Measurements from ENCODE around the gene RANBP10. TPM values are rescaled to one million over a fixed set of nuclear protein-coding genes. Genes with fewer than 3 reads are reported as not detected.

RANBP10 gene
- total and polyA plus RNA-seq, 2 experiments from 2014 or later = 9.0 to 13.6 TPM

GRCh38 chr16:67766291-67766690, 40.1 kb downstream of the RANBP10 start:
- ATAC-seq (peak; percentile 24; the same call in 2 of the 3 replicates), DNase-seq (ENCODE audit: low spot score) (no peak)
- Mint-ChIP-seq H3K4me1 (no peaks in the 10 kb centered on the region), H3K4me3 (no peak overlapping the region), H3K9me3 (no peaks in the 10 kb centered on the region), H3K36me3 (ENCODE audit: low read depth) (peaks cover 4% of the 10 kb centered on the region; the same call in 1 of the 3 replicates), H3K27ac (no peak overlapping the region), H3K27me3 (ENCODE audit: insufficient read depth, low read depth, poor library complexity) (no peaks in the 10 kb centered on the region)
- no peaks in the 10 kb centered on the region for H3K79me2 ChIP-seq (replicated peaks; ENCODE audit: insufficient read depth)
- H3K4me3 ChIP-seq = no peak overlapping the region
- no peaks in the 10 kb centered on the region for H3K9me2 ChIP-seq (ENCODE audit: insufficient read depth)
- H2AFZ ChIP-seq = no peak overlapping the region
- H3F3A ChIP-seq (replicated peaks; ENCODE audit: low read depth) = no peaks in the 10 kb centered on the region
- TF ChIP-seq EZH2phosphoT487 (IDR thresholded peaks at IDR 0.05; ENCODE audit: unreplicated experiment) (no peak), STAT1 (IDR thresholded peaks at IDR 0.05; ENCODE audit: unreplicated experiment) (no peak)
- 0 out of 2 replicates have a peak, but pooled peaks cover 4% of the 10 kb centered on the region for H3K36me3 ChIP-seq (ENCODE audit: insufficient read depth)
- H3K4me2 ChIP-seq = no peak overlapping the region
- no peaks in the 10 kb centered on the region for H4K20me1 ChIP-seq (replicated peaks; ENCODE audit: insufficient read depth)
- H3K4me1 ChIP-seq (ENCODE audit: insufficient read depth) = no peaks in the 10 kb centered on the region
- no peak overlapping the region for H3K27ac ChIP-seq (ENCODE audit: low read depth)
- H3K27me3 ChIP-seq (ENCODE audit: insufficient read depth) = no peaks in the 10 kb centered on the region

DNA sequence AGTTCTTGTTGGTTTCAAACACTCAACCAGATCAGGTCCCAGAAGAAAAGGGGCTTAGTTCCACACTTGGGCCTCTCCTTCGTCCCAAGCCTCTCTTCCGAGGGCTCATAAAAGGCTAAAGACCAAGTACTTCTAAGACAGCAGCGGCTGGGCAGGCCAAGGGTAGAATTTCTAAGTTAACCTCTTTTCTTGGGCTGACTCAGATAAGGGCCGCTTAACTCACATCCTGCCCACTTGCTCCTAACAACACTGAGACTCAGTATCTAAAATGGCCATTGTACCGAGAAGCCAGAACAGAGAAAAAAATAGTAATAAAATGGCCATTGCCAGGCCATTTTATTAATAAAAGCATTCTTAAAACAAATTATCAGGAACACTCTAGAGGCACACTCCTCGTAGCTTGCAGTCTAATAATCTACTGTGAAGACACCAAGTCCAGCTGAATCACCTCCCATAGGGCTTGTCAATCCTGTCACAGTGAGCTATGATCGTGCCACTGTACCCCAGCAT, 42.1 kb downstream of the RANBP10 start:
- Histone ChIP-seq H3K4me3 (no peak overlapping the region), H3K36me3 (ENCODE audit: insufficient read depth) (no peaks in the 10 kb centered on the region), H3K4me1 (ENCODE audit: insufficient read depth) (no peaks in the 10 kb centered on the region), H3K27ac (ENCODE audit: low read depth) (no peak overlapping the region), H3K4me2 (no peak overlapping the region), H3F3A (replicated peaks; ENCODE audit: low read depth) (no peaks in the 10 kb centered on the region), H3K9me2 (ENCODE audit: insufficient read depth) (no peaks in the 10 kb centered on the region), H3K79me2 (replicated peaks; ENCODE audit: insufficient read depth) (no peaks in the 10 kb centered on the region), H4K20me1 (replicated peaks; ENCODE audit: insufficient read depth) (0 out of 2 replicates have a peak, but pooled peaks cover 5% of the 10 kb centered on the region), H2AFZ (no peak overlapping the region), H3K27me3 (ENCODE audit: insufficient read depth) (no peaks in the 10 kb centered on the region)
- Mint-ChIP-seq H3K36me3 (ENCODE audit: low read depth) (no peaks in the 10 kb centered on the region), H3K9me3 (no peaks in the 10 kb centered on the region), H3K27ac (no peak overlapping the region), H3K4me1 (no peaks in the 10 kb centered on the region), H3K27me3 (ENCODE audit: insufficient read depth, low read depth, poor library complexity) (no peaks in the 10 kb centered on the region), H3K4me3 (no peak overlapping the region)
- DNase-seq (ENCODE audit: low spot score) (no peak), ATAC-seq (no peak)
- TF ChIP-seq ZNF331 (CRISPR knock-in tag; IDR thresholded peaks at IDR 0.05; ENCODE audit: low read depth) = no peak

GRCh38 chr16:67763066-67763465, 43.3 kb downstream of the RANBP10 start:
- no peak for ATAC-seq
- Histone ChIP-seq H3K27me3 (ENCODE audit: insufficient read depth) (no peaks in the 10 kb centered on the region), H3K9me2 (ENCODE audit: insufficient read depth) (no peaks in the 10 kb centered on the region), H3K4me2 (no peak overlapping the region), H3K4me1 (ENCODE audit: insufficient read depth) (no peaks in the 10 kb centered on the region), H3F3A (replicated peaks; ENCODE audit: low read depth) (no peaks in the 10 kb centered on the region), H2AFZ (no peak overlapping the region), H3K36me3 (ENCODE audit: insufficient read depth) (no peaks in the 10 kb centered on the region), H3K4me3 (no peak overlapping the region), H4K20me1 (replicated peaks; ENCODE audit: insufficient read depth) (peaks cover 5% of the 10 kb centered on the region; the same call in 1 of the 2 replicates), H3K27ac (ENCODE audit: low read depth) (no peak overlapping the region), H3K79me2 (replicated peaks; ENCODE audit: insufficient read depth) (no peaks in the 10 kb centered on the region)
- Mint-ChIP-seq H3K27me3 (ENCODE audit: insufficient read depth, low read depth, poor library complexity) (no peaks in the 10 kb centered on the region), H3K4me3 (no peak overlapping the region), H3K9me3 (no peaks in the 10 kb centered on the region), H3K4me1 (no peaks in the 10 kb centered on the region), H3K27ac (no peak overlapping the region), H3K36me3 (ENCODE audit: low read depth) (no peaks in the 10 kb centered on the region)
- DNase-seq (ENCODE audit: low spot score) = no peak
- TF ChIP-seq ZNF114 (CRISPR knock-in tag; IDR thresholded peaks at IDR 0.05) (no peak), EZH2phosphoT487 (IDR thresholded peaks at IDR 0.05; ENCODE audit: unreplicated experiment) (no peak), ZNF331 (CRISPR knock-in tag; IDR thresholded peaks at IDR 0.05; ENCODE audit: low read depth) (no peak), CREB1 (CRISPR knock-in tag; IDR thresholded peaks at IDR 0.05; ENCODE audit: low read depth) (no peak), POLR2AphosphoS5 (IDR thresholded peaks at IDR 0.05; ENCODE audit: low read depth) (no peak), EZH2 (IDR thresholded peaks at IDR 0.05; ENCODE audit: low read depth, unreplicated experiment) (no peak), JUNB (IDR thresholded peaks at IDR 0.05; ENCODE audit: unreplicated experiment) (no peak), STAT1 (IDR thresholded peaks at IDR 0.05; ENCODE audit: unreplicated experiment) (no peak), NANOG (IDR thresholded peaks at IDR 0.05; ENCODE audit: borderline replicate concordance) (no peak)
- TF ChIP-seq, protein P1, sequence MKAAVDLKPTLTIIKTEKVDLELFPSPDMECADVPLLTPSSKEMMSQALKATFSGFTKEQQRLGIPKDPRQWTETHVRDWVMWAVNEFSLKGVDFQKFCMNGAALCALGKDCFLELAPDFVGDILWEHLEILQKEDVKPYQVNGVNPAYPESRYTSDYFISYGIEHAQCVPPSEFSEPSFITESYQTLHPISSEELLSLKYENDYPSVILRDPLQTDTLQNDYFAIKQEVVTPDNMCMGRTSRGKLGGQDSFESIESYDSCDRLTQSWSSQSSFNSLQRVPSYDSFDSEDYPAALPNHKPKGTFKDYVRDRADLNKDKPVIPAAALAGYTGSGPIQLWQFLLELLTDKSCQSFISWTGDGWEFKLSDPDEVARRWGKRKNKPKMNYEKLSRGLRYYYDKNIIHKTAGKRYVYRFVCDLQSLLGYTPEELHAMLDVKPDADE (IDR thresholded peaks at IDR 0.05) = no peak
- TF ChIP-seq, protein P2, sequence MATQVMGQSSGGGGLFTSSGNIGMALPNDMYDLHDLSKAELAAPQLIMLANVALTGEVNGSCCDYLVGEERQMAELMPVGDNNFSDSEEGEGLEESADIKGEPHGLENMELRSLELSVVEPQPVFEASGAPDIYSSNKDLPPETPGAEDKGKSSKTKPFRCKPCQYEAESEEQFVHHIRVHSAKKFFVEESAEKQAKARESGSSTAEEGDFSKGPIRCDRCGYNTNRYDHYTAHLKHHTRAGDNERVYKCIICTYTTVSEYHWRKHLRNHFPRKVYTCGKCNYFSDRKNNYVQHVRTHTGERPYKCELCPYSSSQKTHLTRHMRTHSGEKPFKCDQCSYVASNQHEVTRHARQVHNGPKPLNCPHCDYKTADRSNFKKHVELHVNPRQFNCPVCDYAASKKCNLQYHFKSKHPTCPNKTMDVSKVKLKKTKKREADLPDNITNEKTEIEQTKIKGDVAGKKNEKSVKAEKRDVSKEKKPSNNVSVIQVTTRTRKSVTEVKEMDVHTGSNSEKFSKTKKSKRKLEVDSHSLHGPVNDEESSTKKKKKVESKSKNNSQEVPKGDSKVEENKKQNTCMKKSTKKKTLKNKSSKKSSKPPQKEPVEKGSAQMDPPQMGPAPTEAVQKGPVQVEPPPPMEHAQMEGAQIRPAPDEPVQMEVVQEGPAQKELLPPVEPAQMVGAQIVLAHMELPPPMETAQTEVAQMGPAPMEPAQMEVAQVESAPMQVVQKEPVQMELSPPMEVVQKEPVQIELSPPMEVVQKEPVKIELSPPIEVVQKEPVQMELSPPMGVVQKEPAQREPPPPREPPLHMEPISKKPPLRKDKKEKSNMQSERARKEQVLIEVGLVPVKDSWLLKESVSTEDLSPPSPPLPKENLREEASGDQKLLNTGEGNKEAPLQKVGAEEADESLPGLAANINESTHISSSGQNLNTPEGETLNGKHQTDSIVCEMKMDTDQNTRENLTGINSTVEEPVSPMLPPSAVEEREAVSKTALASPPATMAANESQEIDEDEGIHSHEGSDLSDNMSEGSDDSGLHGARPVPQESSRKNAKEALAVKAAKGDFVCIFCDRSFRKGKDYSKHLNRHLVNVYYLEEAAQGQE (IDR thresholded peaks at IDR 0.05; ENCODE audit: unreplicated experiment) = no peak
- TF ChIP-seq, protein P3, sequence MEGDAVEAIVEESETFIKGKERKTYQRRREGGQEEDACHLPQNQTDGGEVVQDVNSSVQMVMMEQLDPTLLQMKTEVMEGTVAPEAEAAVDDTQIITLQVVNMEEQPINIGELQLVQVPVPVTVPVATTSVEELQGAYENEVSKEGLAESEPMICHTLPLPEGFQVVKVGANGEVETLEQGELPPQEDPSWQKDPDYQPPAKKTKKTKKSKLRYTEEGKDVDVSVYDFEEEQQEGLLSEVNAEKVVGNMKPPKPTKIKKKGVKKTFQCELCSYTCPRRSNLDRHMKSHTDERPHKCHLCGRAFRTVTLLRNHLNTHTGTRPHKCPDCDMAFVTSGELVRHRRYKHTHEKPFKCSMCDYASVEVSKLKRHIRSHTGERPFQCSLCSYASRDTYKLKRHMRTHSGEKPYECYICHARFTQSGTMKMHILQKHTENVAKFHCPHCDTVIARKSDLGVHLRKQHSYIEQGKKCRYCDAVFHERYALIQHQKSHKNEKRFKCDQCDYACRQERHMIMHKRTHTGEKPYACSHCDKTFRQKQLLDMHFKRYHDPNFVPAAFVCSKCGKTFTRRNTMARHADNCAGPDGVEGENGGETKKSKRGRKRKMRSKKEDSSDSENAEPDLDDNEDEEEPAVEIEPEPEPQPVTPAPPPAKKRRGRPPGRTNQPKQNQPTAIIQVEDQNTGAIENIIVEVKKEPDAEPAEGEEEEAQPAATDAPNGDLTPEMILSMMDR (conservative IDR thresholded peaks at IDR 0.05; ENCODE audit: low read depth in 2 of 2) = no peak
